Chondrocyte (in vitro differentiated cells): ENCODE measurements around the gene FAM120A. TPM values are rescaled to one million over a fixed set of nuclear protein-coding genes. Genes with fewer than 3 reads are reported as not detected.

Experiments
- DNase-seq: peaks from one replicate; pipeline ENCODE4 v3.0.0; 2021; ENCODE audit warnings: mixed read lengths, low spot score
- H3K27ac Mint-ChIP-seq: one replicate; pipeline ENCODE4 v1.8.0; 2021; ENCODE audit warnings: mild to moderate bottlenecking, moderate library complexity, mixed read lengths; ENCODE audit not compliant: unreplicated experiment
- H3K27me3 Mint-ChIP-seq: 2 replicates; pipeline ENCODE4 v1.8.0; 2021; ENCODE audit warnings: low read depth, mixed read lengths
- H3K36me3 Mint-ChIP-seq: 2 replicates; pipeline ENCODE4 v1.8.0; 2021; ENCODE audit warnings: low read depth, mixed read lengths
- H3K4me1 Mint-ChIP-seq: 2 replicates; pipeline ENCODE4 v1.8.0; 2021; ENCODE audit warnings: low read depth, mild to moderate bottlenecking, mixed read lengths
- H3K4me3 Mint-ChIP-seq: one replicate; pipeline ENCODE4 v1.8.0; 2021; ENCODE audit warnings: mild to moderate bottlenecking, moderate library complexity, mixed read lengths; ENCODE audit not compliant: unreplicated experiment
- H3K9me3 Mint-ChIP-seq: 2 replicates; pipeline ENCODE4 v1.8.0; 2021; ENCODE audit warnings: low read depth, mixed read lengths
- CTCF ChIP-seq: fragments of 200-600 bp; sonication (generic); IDR thresholded peaks from 2 replicates; pipeline ENCODE4 v1.5.0; 2021; ENCODE audit warnings: antibody characterized with exemption, mild to moderate bottlenecking, moderate library complexity
- total RNA-seq: library from RNA; stranded (reverse); gene quantifications from 3 replicates; pipeline ENCODE4 v1.2.1, GENCODE V29; 2021

The FAM120A gene
- total RNA-seq, 1 donor from 2014 or later = 89.9 TPM

DNA sequence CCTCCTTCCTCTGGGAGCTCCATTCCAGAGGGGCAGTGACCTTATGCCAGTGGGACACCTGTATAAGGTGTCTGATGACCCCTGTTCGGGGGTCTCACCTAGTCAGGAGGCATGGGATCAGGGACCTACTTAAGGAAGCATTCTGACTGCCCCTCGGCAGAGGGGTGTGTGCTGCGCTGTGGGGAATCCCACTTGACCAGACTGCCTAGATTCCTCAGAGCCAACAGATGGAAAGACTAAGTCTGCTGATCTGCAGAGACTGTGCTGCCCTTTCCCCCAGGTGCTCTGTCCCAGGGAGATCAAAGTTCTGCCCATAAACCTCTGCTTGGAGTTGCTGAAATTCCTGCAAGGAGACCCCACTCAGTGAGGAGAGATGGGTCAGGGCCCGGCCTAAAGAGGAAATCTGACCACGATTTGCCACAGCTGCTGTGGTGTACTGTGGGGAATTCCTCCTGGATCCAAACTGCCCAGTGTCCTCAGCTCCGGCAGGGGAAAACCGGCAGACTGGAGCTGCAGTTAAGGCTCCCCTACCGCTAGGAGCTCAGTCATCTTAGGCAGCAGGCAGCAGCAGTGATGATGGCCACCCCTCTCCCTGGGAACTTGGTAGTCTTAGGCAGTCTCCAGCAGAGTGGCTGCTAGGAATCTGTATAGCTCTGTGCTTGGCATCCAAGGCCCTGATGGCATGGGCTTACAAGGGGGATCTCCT is 34.8 kb upstream of the FAM120A start:
- Mint-ChIP-seq H3K4me3 (no peak overlapping the region), H3K9me3 (peaks cover 16% of the 10 kb centered on the region), H3K4me1 (no peaks in the 10 kb centered on the region), H3K27me3 (peaks cover 24% of the 10 kb centered on the region), H3K27ac (no peak overlapping the region), H3K36me3 (peaks cover 4% of the 10 kb centered on the region)
- TF ChIP-seq CTCF = no peak
- DNase-seq = no peak

GRCh38 chr9:93417538-93417937 is 33.9 kb upstream of the FAM120A start:
- Mint-ChIP-seq H3K27me3 (peaks cover 18% of the 10 kb centered on the region), H3K9me3 (peaks cover 16% of the 10 kb centered on the region), H3K27ac (no peak overlapping the region), H3K4me1 (no peaks in the 10 kb centered on the region), H3K36me3 (peaks cover 4% of the 10 kb centered on the region), H3K4me3 (no peak overlapping the region)
- no peak for DNase-seq
- no peak for TF ChIP-seq CTCF

GRCh38 chr9:93419023-93419422 is 32.5 kb upstream of the FAM120A start:
- no peak overlapping the region for H3K4me3 Mint-ChIP-seq
- no peaks in the 10 kb centered on the region for H3K4me1 Mint-ChIP-seq
- no peak for DNase-seq
- H3K36me3 Mint-ChIP-seq = peaks cover 4% of the 10 kb centered on the region
- H3K9me3 Mint-ChIP-seq = peaks cover 13% of the 10 kb centered on the region
- no peak overlapping the region for H3K27ac Mint-ChIP-seq
- TF ChIP-seq CTCF = no peak
- H3K27me3 Mint-ChIP-seq = peaks cover 13% of the 10 kb centered on the region

GRCh38 chr9:93422977-93423616 is 28.4 kb upstream of the FAM120A start:
- Mint-ChIP-seq H3K4me1 (no peaks in the 10 kb centered on the region), H3K4me3 (no peak overlapping the region), H3K36me3 (peaks cover 7% of the 10 kb centered on the region), H3K27ac (no peak overlapping the region), H3K27me3 (no peaks in the 10 kb centered on the region), H3K9me3 (peaks cover 17% of the 10 kb centered on the region)
- no peak for DNase-seq
- no peak for TF ChIP-seq CTCF

GRCh38 chr9:93427655-93428379 is 23.7 kb upstream of the FAM120A start:
- Mint-ChIP-seq H3K9me3 (peaks cover 11% of the 10 kb centered on the region), H3K4me3 (no peak overlapping the region), H3K27ac (no peak overlapping the region), H3K27me3 (peaks cover 3% of the 10 kb centered on the region), H3K36me3 (peaks cover 3% of the 10 kb centered on the region), H3K4me1 (peaks cover 3% of the 10 kb centered on the region)
- peak; percentile 17 for TF ChIP-seq CTCF
- DNase-seq = no peak
